GM18507 (cell line): ENCODE data around the gene PLEKHG7.
"Not testable (repeated sequence)": the region's sequence is repeated elsewhere in the genome, so short reads cannot be mapped to it uniquely, and the experiment has no call there.

Source experiments
- DNase-seq: peaks from one replicate; pipeline ENCODE4 v3.0.0; 2011; ENCODE audit warnings: low read depth; ENCODE audit not compliant: insufficient read length; ENCODE audit errors: extremely low spot score
- FAIRE-seq: peaks from 2 replicates; lab custom pipeline; 2011; peaks lifted over from hg19 to GRCh38; lab: Jason Lieb, UNC

The PLEKHG7 gene

DNA sequence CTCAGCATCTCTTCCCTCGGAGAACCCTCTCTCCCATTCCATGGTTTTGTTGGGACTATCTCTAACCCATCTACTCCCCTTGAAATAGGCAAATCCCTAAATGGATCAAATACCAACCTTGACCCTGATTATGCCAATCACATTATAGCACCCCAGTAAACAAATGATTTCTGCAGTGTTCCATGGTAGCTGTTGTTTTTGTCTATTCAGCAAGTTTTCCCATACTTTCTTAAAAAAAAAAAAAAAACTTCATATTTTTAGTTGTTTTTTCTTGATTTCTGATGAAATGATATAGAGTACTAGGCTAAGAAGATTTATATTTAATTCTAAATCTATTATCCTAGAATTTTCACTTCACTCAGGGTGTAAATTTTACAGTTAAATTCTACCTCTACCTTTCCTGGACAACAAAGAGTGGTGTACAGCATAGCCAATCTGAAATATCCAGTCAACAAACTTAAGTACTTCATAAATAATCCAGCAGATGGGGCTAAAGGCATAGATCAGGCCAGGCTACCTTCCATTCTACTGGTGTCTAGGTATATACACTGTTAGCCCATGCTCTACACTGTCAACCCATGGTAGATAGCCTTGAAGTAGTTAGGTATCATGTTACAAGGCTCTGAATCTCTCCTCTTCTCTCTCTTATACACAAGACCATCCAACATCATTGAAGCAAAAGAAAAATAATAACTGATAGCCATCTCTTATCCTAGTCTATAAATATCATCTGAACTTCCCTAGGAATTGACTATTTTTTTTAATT is 82.2 kb downstream of the PLEKHG7 start:
- FAIRE-seq (peak; percentile 97), DNase-seq (peak; percentile 28)

DNA sequence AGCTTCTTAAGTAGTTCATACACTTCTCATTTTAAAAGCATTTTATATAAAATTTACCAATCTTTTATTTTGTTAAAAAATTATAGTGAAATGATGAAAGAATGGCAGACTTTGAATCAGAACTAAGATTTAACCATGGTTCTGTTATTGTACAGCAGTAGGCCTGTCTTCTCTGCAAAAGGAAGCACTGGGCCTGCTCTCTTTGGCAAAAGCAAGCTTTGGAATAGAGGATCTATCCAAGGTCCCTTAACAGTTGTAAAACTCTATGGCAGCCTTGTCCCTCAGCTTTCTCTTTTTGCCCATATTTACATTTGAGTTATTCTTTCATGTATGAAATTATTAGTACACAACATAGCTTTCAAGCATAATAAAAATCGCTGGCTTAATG is 82.8 kb downstream of the PLEKHG7 start:
- DNase-seq (no peak), FAIRE-seq (no peak)

DNA sequence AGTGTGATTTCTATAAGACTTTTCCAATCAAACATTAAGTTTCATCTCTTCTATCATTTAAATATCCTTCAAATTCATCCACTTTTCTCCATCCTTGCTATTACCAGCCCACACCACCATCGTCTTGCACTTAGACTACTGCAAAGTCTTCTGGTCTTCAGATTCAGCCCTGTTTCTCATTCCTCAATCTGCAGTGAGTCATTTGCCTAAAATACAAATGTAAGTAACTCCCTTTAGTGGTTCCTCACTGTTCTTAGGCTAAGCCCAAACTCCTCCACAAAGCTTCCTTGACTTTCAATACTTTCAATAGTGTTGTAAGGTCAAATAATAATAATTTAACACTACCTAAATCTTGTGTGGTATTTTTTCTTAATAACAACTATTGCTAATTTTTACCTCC is 83.3 kb downstream of the PLEKHG7 start:
- DNase-seq = no peak
- no peak for FAIRE-seq

DNA sequence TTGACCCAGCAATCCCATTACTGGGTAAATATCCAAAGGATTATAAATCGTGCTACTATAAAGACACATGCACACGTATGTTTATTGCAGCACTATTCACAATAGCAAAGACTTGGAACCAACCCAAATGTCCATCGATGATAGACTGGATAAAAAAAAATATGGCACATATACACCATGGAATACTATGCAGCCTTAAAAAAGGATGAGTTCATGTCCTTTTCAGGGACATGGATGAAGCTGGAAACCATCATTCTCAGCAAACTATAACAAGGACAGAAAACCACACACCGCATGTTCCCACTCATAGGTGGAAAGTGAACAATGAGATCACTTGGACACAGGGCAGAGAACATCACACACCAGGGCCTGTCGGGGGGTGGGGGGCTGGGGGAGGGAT is 91.6 kb downstream of the PLEKHG7 start:
- not testable (repeated sequence) for FAIRE-seq, DNase-seq

DNA sequence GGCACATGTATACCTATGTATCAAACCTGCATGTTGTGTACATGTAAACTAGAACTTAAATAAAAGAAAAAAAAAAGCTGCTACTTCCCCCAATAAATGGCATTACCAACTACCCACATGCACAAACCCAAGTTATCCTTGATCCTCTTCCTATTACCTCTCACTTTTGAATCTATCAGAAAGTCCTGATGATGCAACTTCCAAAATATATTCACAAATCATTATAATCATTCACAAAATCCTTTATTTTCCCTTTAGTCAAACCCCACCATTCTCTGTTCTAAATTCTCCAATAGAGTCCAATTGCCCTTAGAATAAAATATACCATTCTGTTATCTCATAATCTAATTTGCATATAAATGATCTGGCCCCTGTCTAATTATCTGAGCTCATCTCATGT is 92.0 kb downstream of the PLEKHG7 start:
- FAIRE-seq = no peak
- DNase-seq = no peak

DNA sequence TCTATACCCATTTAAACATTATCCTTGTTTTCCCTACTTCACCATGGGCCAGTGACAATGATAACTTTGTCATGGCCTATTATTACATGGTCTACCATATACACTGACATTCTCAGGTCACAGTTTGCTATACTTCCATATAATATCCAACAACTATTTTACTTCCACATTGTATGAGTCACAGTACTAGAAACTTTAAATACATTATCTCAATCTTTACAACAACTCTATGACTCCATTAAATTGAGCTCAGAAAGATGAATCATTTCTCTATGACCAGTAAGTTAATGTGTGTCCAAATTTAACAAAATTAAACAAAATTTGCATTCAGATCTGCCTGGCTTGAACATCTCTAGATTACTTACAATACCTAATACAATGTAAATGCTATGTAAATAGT is 93.9 kb downstream of the PLEKHG7 start:
- FAIRE-seq (no peak), DNase-seq (no peak)

DNA sequence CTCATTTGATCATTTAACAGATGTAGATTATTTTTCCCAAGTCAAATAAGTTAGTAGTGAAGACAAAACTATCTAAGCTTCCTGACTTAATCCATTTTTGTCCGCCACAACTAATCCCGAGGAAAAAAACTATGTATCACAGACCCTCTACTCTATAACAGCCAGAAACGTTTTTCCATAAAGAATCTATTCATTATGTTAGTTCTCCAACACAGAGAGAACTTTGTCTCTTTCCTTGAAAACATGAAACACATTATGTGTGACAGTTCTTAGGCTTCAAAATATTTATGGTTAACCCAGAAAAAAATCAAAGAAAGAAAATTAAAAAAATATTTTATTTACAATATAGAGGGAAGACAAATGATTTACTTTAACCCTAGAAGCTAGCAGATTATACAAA is 100.1 kb downstream of the PLEKHG7 start:
- DNase-seq (no peak), FAIRE-seq (no peak)

DNA sequence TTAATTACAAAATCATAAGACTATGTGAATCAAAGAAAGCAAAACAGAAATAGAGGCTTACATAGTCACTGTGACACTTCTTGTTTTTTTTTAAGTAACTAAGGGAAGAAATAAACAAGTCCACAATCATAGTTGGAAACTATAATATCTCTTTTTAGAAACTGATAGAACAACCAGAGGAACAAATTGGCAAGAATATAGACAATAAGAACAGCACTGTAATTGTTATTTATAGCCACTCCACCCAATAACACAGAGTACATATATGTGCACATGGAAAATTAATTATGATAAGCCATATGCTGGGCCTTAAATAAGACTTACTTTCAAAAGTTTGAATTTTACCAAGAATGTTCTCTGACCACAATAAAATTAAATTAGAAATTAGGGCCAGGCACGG is 101.1 kb downstream of the PLEKHG7 start:
- FAIRE-seq = no peak
- DNase-seq = no peak

DNA sequence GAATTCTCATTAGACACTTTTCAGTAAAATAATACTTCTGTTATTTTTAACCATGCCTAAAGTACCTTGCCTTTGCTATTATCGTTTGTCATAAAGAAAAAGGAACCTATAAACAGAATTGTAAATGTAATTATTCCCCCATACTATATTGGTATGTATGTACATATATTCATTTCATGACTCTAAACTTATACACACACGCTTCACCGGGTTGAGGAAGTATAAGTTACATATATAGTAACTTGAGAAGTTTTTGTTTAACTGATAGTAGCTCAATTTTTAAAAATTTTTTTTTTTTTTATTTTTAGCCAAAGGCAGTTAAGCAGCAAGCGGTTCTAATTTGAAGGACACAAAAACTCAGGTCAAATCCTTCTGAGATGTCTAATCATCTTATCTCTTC is 107.6 kb downstream of the PLEKHG7 start:
- peak; percentile 14 for DNase-seq
- FAIRE-seq = peak; percentile 66

DNA sequence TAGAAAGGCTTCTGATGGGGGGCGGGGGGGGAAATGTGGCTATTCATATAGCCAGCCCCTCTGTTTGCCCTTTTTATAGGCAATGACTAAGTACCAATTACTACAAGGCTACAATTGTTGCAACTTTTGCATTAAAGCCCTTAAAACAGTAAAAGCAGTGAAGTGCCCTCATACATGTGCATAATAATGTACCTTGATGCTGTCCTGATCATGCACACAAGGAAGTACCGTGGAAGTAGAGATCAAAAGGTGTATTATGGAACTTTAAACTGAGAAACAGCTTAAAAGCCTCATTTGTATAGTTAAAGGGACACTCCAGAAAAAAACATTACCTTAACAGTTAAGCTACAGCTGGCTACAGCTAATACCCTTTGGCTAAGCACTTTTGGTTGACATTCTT is 111.8 kb downstream of the PLEKHG7 start:
- FAIRE-seq (no peak), DNase-seq (no peak)

DNA sequence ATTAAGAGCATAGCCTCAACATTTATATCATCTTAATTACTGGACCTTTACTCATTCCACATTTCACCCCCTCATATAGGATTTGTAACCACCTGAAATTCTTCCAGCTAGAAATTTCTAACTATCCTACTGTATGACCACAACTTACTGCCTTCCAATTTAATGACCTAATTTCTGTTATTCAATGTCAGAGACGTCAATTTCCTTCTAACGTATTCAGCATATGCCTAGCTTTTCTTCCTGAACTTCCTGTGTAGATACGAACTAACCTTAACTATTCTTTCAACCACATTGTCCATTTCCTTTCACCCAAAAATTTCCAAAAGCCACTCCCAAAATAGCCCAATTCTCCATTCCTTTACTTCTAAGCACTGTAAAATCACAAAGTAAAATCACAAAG is 118.4 kb downstream of the PLEKHG7 start:
- no peak for FAIRE-seq

More for the DNA sequence above, 118.4 kb downstream of the PLEKHG7 start:
- no peak for DNase-seq
